Esophagus squamous epithelium (tissue), 5 donors: ENCODE measurements around the gene ZNF70. TPM values are rescaled to one million over a fixed set of nuclear protein-coding genes. Genes with fewer than 3 reads are reported as not detected.

Source experiments
- DNase-seq: peaks from one replicate; lab custom pipeline; 2025; lab: John Stamatoyannopoulos, UW
- H3K27ac ChIP-seq, 4 donors: fragments of 200-600 bp; sonication (generic); one replicate each; pipeline ENCODE4 v1.5.1; 2016 to 2019; ENCODE audit warnings: mild to moderate bottlenecking in 1 of 4
- H3K27me3 ChIP-seq, 4 donors: fragments of 200-600 bp; sonication (generic); 1 replicate in 3 of 4; 2 replicates in 1 of 4; pipeline versions ENCODE4 v1.5.1 to v1.6.0; 2017 to 2021; ENCODE audit warnings: antibody characterized with exemption in 1 of 4
- H3K36me3 ChIP-seq, 3 donors: fragments of 200-600 bp; sonication (generic); one replicate each; pipeline ENCODE4 v1.5.1; 2016 to 2019
- H3K4me1 ChIP-seq, 3 donors: fragments of 200-600 bp; sonication (generic); one replicate each; pipeline ENCODE4 v1.5.1; 2017 to 2019
- H3K4me3 ChIP-seq, 4 donors: fragments of 200-600 bp; sonication (generic); 1 replicate in 3 of 4; 2 replicates in 1 of 4; pipeline ENCODE4 v1.5.1; 2016 to 2019; ENCODE audit warnings: mild to moderate bottlenecking in 2 of 4, moderate library complexity in 1 of 4
- H3K9me3 ChIP-seq, 3 donors: fragments of 200-600 bp; sonication (generic); one replicate each; pipeline ENCODE4 v1.5.1; 2016 to 2019
- POLR2A ChIP-seq, 4 donors: fragments of 450-650 bp; IDR thresholded peaks; one replicate each; pipeline ENCODE4 v1.6.1; 2017; ENCODE audit warnings: antibody characterized with exemption in 4 of 4, mild to moderate bottlenecking in 4 of 4, moderate library complexity in 3 of 4
- WGBS, 2 donors: methylation state at CpG; one replicate each; pipeline ENCODE4 v1.1.5; 2018; 5-methylcytosine and 5-hydroxymethylcytosine counted together
- intact Hi-C: fragments of 100-400 bp; cut with DNase I; formaldehyde crosslinking; loops from one replicate; pipeline ENCODE4 v1.15.0; 2022
- total RNA-seq, 4 donors: library from RNA; depleted of rRNA; stranded (reverse); fragments of >200 nt; gene quantifications; one replicate each; pipeline ENCODE4 v1.1.0, GENCODE V29; 2016
- TF ChIP-seq, protein P1 (sequence below), 6 experiments: fragments of 450-650 bp in 4 of 6; fragments of 200-600 bp in 2 of 6; sonication (generic) in 2 of 6; IDR thresholded peaks; one replicate each; pipeline ENCODE4 v1.5.1; 2016 to 2019; ENCODE audit warnings: antibody characterized with exemption in 6 of 6, mild to moderate bottlenecking in 4 of 6, moderate library complexity in 4 of 6
- donor health status: DM: yes; HTN: yes; CAD: no.

Gene ZNF70
- total RNA-seq, 4 donors from 2014 or later = 0.91 to 2.7 (median 1.1) TPM

DNA sequence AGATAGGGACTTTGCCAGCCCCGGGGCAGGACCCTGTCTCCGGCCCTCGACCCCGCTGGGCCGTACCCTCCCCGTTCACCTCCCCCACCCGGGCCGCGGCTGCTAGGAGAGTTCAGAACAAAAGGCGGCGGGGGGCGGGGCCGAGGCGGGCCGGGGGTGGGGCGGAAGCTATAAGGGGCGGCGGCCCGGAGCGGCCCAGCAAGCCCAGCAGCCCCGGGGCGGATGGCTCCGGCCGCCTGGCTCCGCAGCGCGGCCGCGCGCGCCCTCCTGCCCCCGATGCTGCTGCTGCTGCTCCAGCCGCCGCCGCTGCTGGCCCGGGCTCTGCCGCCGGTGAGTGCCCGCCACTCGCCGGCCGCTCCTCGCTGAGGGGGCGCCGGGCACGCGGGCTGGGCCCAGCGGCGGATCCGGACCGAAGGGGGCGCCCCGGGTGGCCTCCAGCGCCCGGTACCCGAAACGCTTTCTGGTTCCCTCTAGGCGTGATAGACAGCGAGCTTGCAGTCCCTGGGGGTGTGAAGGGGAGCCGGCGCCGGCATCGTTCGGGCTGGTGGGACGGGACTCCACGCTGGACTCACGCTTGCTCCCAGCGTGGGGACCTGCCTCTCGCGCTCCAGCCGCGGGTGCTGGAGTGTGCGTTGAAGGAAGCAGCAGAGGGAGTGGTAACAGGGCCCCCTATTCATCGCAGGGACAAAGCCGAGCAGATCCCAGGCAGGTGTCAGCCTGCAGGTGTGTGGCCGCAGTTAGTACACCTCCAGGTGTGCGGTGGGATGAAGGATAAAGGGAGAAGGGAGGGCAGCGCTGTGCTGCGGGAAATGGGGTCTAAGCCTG is 21.9 kb upstream of the ZNF70 start, which contains the start of gene MMP11:
Gene MMP11, plus strand, starts transcription at position 201 of the 825 bp plus-strand sequence. Its CDS starts 22 bp downstream, at position 223.
- Histone ChIP-seq H3K36me3 (no peaks in the 10 kb centered on the region), H3K4me1 (peaks cover 16 to 71% (median 42%) of the 10 kb centered on the region in 3 donors), H3K4me3 (peak within 1 kb of the TSS; percentile 34 to 71 (median 48)), H3K27me3 (no peaks in the 10 kb centered on the region), H3K9me3 (no peaks in the 10 kb centered on the region), H3K27ac (peak within 1 kb of the TSS in 3 of 4 donors; percentile 62 to 71 (median 70))
- peak in 1 of 4 donors; percentile 10 for TF ChIP-seq POLR2A (IDR thresholded peaks at IDR 0.05)
- TF ChIP-seq, protein P1, sequence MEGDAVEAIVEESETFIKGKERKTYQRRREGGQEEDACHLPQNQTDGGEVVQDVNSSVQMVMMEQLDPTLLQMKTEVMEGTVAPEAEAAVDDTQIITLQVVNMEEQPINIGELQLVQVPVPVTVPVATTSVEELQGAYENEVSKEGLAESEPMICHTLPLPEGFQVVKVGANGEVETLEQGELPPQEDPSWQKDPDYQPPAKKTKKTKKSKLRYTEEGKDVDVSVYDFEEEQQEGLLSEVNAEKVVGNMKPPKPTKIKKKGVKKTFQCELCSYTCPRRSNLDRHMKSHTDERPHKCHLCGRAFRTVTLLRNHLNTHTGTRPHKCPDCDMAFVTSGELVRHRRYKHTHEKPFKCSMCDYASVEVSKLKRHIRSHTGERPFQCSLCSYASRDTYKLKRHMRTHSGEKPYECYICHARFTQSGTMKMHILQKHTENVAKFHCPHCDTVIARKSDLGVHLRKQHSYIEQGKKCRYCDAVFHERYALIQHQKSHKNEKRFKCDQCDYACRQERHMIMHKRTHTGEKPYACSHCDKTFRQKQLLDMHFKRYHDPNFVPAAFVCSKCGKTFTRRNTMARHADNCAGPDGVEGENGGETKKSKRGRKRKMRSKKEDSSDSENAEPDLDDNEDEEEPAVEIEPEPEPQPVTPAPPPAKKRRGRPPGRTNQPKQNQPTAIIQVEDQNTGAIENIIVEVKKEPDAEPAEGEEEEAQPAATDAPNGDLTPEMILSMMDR (IDR thresholded peaks at IDR 0.05) = no peak
- DNase-seq = no peak
- WGBS, 2 donors = 30 to 46% methylated on average over 2 to 6 of the region's 79 CpGs
- intact Hi-C loops = no loop called here

DNA sequence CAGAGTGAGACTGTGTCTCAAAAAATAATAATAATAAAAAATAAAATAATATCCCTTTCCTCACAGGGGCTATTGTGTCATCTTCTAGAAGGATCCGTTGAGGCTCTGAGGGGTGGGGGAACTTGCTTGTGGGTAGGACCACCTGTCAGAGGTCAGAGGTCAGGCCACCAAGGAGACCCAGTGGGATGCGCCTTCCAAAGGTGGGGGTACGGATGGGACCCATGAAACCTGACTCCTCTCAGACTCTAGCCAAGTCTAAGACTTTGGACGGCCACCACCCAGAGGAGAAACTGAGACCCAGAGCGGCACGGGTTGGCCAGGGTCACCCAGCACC is 21.4 kb upstream of the ZNF70 start:
- H3K4me1 ChIP-seq = peaks cover 16 to 73% (median 42%) of the 10 kb centered on the region in 3 donors
- DNase-seq = no peak
- TF ChIP-seq, protein P1 (IDR thresholded peaks at IDR 0.05) = no peak
- no peak for TF ChIP-seq POLR2A (IDR thresholded peaks at IDR 0.05)
- H3K27me3 ChIP-seq = no peaks in the 10 kb centered on the region
- no peaks in the 10 kb centered on the region for H3K36me3 ChIP-seq
- H3K4me3 ChIP-seq = peak overlapping the region; percentile 34 to 71 (median 48)
- peak overlapping the region in 3 of 4 donors; percentile 62 to 71 (median 70) for H3K27ac ChIP-seq
- intact Hi-C loops = no loop called here
- 21 to 32% methylated on average over 2 to 3 of the region's 6 CpGs for WGBS, 2 donors
- H3K9me3 ChIP-seq = no peaks in the 10 kb centered on the region

DNA sequence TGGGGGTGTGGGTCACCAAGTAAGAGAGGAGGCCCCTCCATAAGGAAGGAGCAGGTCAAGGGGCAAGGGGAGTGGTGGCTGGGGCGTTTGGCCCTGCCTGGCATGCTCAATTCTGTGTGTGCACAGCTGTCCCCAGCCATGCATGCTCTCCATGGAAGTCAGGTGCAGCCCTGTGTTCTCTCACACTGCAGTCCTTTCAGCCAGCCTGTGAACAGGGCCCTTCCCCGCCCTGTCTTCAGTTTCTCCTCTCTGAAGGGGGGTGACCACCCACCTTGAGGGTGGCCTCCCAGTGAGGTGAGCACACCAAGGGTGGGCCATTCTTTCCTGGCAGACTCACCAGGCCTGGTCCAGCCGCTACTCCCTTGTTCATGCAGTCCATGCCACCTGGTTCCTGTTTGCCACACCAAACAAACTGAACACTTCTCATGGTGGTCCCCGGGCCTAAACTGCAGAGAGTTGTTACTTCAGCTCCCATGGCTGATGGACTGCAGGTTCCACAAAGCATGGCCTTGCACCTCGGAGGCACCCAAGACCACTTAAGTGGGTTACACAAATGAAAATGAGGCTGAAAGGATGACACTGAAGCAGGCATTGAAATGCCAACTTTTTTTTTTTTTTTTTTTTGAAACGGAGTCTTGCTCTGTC is 18.5 kb upstream of the ZNF70 start:
- DNase-seq = no peak
- Histone ChIP-seq H3K27me3 (no peaks in the 10 kb centered on the region), H3K9me3 (no peaks in the 10 kb centered on the region), H3K27ac (peak overlapping the region in 1 of 4 donors; percentile 5), H3K4me1 (peaks cover 23 to 92% (median 51%) of the 10 kb centered on the region in 3 donors), H3K4me3 (no peak overlapping the region), H3K36me3 (peaks cover 0 to 15% (median 0%) of the 10 kb centered on the region in 3 donors)
- intact Hi-C loops = loop anchor here (5.0 kb wide), 1 partner anchor 78 kb away; no protein-coding TSS in a partner anchor
- 58 to 64% methylated on average over 3 to 6 of the region's 6 CpGs for WGBS, 2 donors
- no peak for TF ChIP-seq POLR2A (IDR thresholded peaks at IDR 0.05)
- TF ChIP-seq, protein P1 (IDR thresholded peaks at IDR 0.05) = no peak

DNA sequence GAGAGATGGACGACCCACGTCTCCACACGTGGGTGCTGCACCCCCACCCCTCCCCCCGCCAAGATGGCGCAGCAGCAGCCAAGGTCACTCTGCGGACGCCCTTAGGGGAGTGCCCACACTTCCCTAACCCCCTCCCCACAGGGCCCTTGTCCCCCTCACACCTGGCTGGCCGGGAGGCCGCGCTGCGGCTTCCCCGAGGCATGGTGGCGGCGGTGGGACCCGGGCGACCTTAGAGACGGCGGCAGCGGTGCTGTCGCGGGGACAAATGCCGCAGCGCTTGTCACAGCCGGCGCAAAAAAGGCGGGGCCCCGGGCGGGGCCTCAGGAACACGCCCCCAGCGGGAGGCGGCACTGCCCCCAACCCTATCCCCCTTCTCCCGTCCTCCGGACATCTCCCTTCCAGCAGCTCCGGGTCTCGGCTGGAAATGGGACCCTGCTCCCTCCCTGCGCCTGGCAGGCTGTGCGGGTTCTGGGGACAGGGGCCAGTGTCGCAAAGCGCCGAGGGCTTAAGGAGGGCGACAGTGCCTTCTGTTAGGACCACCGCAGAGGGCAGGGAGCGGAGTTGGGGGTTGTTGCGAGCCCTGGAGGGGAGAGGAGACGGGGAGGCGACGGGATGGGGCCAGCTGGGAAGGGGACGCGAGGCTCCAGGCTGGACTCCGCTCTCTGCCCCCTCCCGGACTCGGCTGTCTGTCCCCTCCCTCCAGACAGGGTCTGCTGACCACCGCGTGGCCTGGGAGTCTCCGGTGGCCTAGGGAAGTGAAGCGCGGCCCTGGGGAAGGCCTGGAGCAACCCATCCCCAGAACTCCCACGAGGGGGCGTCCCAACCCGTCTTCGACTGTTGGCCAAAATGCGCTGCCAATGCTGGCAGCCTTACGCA is 17.0 kb upstream of the ZNF70 start, which contains the start of gene CHCHD10:
Gene CHCHD10, minus strand, starts transcription at position 300 of the 876 bp plus-strand sequence. Its CDS starts 98 bp downstream, at position 202.
- intact Hi-C loops = loop anchor here (5.0 kb wide), 1 partner anchor 79 kb away; no protein-coding TSS in a partner anchor
- no peak for DNase-seq
- peak within 1 kb of the TSS; percentile 57 to 84 (median 72) for H3K4me3 ChIP-seq
- WGBS, 2 donors = 0% methylated on average over 5 of the region's 63 CpGs; no CpG with 5 or more reads in 1 of the 2 donors
- H3K9me3 ChIP-seq = no peaks in the 10 kb centered on the region
- H3K27me3 ChIP-seq = no peaks in the 10 kb centered on the region
- peak in 2 of 4 donors; percentile 52 to 79 for TF ChIP-seq POLR2A (IDR thresholded peaks at IDR 0.05)
- TF ChIP-seq, protein P1 (IDR thresholded peaks at IDR 0.05) = peak; percentile 67 to 80 (median 72)
- H3K4me1 ChIP-seq = peaks cover 15 to 92% (median 39%) of the 10 kb centered on the region in 3 donors
- H3K36me3 ChIP-seq = peaks cover 0 to 27% (median 0%) of the 10 kb centered on the region in 3 donors
- H3K27ac ChIP-seq = peak within 1 kb of the TSS; percentile 80 to 91 (median 89)
